K562 (cell line): ENCODE measurements around the gene TMEM208. TPM values are rescaled to one million over a fixed set of nuclear protein-coding genes. Genes with fewer than 3 reads are reported as not detected.

ENCODE experiments used
- CHD4 ChIP-seq: fragments of 200-600 bp; sonication (generic); IDR thresholded peaks from 3 replicates; pipeline ENCODE4 v1.6.1; 2012; ENCODE audit warnings: low read depth, mild to moderate bottlenecking, mixed read lengths, low read length, inconsistent platforms; ENCODE audit not compliant: insufficient read depth, insufficient replicate concordance, poor library complexity, severe bottlenecking
- DPF2 ChIP-seq: fragments of 450-650 bp; IDR thresholded peaks from 2 replicates; pipeline ENCODE4 v1.6.1; 2016
- ETV6 ChIP-seq, 3 experiments: fragments of 150-350 bp in 1 of 3; sonication (generic) in 1 of 3; formaldehyde crosslinking in 1 of 3; IDR thresholded peaks; 2 replicates each; pipeline versions ENCODE4 v1.6.1 to v1.8.0; 2014 to 2022; ENCODE audit warnings: borderline replicate concordance in 2 of 3, low read depth in 2 of 3, antibody characterized with exemption in 1 of 3, low read length in 1 of 3, mild to moderate bottlenecking in 1 of 3, missing genetic modification reagents in 1 of 3
- FOSL1 ChIP-seq: fragments of 200-800 bp; sonication (Bioruptor generic); conservative IDR thresholded peaks from 2 replicates; pipeline ENCODE4 v1.6.1; 2016; ENCODE audit warnings: missing genetic modification characterization, missing compliant biosample characterization
- FOXJ2 ChIP-seq: fragments of 200-800 bp; sonication (Bioruptor generic); IDR thresholded peaks from 2 replicates; pipeline ENCODE4 v1.6.1; 2016; ENCODE audit warnings: missing genetic modification characterization, missing compliant biosample characterization
- HIVEP1 ChIP-seq: fragments of 250-450 bp; sonication (Bioruptor Pico); IDR thresholded peaks from 2 replicates; pipeline ENCODE4 v1.4.0; 2020; ENCODE audit warnings: mild to moderate bottlenecking
- ILF3 ChIP-seq: fragments of 450-650 bp; IDR thresholded peaks from 2 replicates; pipeline ENCODE4 v1.6.1; 2018; ENCODE audit warnings: antibody characterized with exemption, mild to moderate bottlenecking, moderate library complexity, borderline replicate concordance
- KLF13 ChIP-seq: fragments of 450-650 bp; IDR thresholded peaks from 2 replicates; pipeline ENCODE4 v1.6.1; 2016; ENCODE audit warnings: missing genetic modification characterization, low read depth, mild to moderate bottlenecking, missing compliant biosample characterization, moderate library complexity, borderline replicate concordance
- LCOR ChIP-seq: sonication (generic); formaldehyde crosslinking; IDR thresholded peaks from 2 replicates; pipeline ENCODE4 v1.8.0; 2022; ENCODE audit warnings: mild to moderate bottlenecking, missing genetic modification reagents
- MAFF ChIP-seq: IDR thresholded peaks from 2 replicates; pipeline ENCODE4 v1.6.1; 2012; ENCODE audit warnings: low read length, improper control_type of control experiment
- MCM7 ChIP-seq, 2 experiments: fragments of 450-650 bp; IDR thresholded peaks; 2 replicates each; pipeline ENCODE4 v1.6.1; 2016 to 2018
- NCOA6 ChIP-seq: fragments of 450-650 bp; IDR thresholded peaks from 2 replicates; pipeline ENCODE4 v1.6.1; 2017; ENCODE audit warnings: mild to moderate bottlenecking
- STAT5B ChIP-seq: fragments of 250-450 bp; sonication (Bioruptor Pico); IDR thresholded peaks from 2 replicates; pipeline ENCODE4 v1.8.0; 2021; ENCODE audit warnings: mild to moderate bottlenecking, inconsistent platforms
- USF1 ChIP-seq: sonication (generic); formaldehyde crosslinking; IDR thresholded peaks from 2 replicates; pipeline ENCODE4 v1.9.0; 2022; ENCODE audit warnings: mild to moderate bottlenecking, missing genetic modification reagents
- XRCC5 ChIP-seq: fragments of 200-400 bp; formaldehyde crosslinking; IDR thresholded peaks from 2 replicates; pipeline ENCODE4 v1.6.1; 2017; ENCODE audit warnings: low read depth, mild to moderate bottlenecking, low read length
- ZBTB43 ChIP-seq: sonication (generic); formaldehyde crosslinking; IDR thresholded peaks from 2 replicates; pipeline ENCODE4 v1.8.0; 2023; ENCODE audit warnings: mild to moderate bottlenecking, missing genetic modification reagents
- ZBTB7A ChIP-seq: IDR thresholded peaks from 2 replicates; pipeline ENCODE4 v1.6.1; 2011; ENCODE audit warnings: low read depth, mild to moderate bottlenecking, low read length, moderate library complexity, borderline replicate concordance; ENCODE audit not compliant: control insufficient read depth
- ZFP30 ChIP-seq: fragments of 250-450 bp; sonication (Bioruptor Pico); IDR thresholded peaks from 2 replicates; pipeline ENCODE4 v1.8.0; 2022; ENCODE audit warnings: moderate library complexity, mild to moderate bottlenecking, inconsistent platforms, borderline replicate concordance
- ZKSCAN8 ChIP-seq: fragments of 200-800 bp; sonication (Bioruptor generic); IDR thresholded peaks from 2 replicates; pipeline ENCODE4 v1.6.1; 2016; ENCODE audit warnings: missing genetic modification characterization, missing compliant biosample characterization
- ZNF140 ChIP-seq: fragments of 250-450 bp; sonication (Bioruptor Pico); IDR thresholded peaks from 2 replicates; pipeline ENCODE4 v1.8.0; 2021; ENCODE audit warnings: moderate library complexity, mild to moderate bottlenecking, inconsistent platforms
- ZNF165 ChIP-seq: fragments of 250-450 bp; sonication (Bioruptor Pico); IDR thresholded peaks from 2 replicates; pipeline ENCODE4 v1.4.0; 2020; ENCODE audit warnings: borderline replicate concordance
- ZNF232 ChIP-seq: sonication (generic); formaldehyde crosslinking; IDR thresholded peaks from 2 replicates; pipeline ENCODE4 v1.8.0; 2022; ENCODE audit warnings: mild to moderate bottlenecking, missing genetic modification reagents
- ZNF347 ChIP-seq: fragments of 450-650 bp; formaldehyde crosslinking; IDR thresholded peaks from 2 replicates; pipeline ENCODE4 v1.4.0; 2020; ENCODE audit warnings: low read depth, mild to moderate bottlenecking, moderate library complexity
- ZNF449 ChIP-seq: fragments of 250-450 bp; sonication (Bioruptor Pico); IDR thresholded peaks from 2 replicates; pipeline ENCODE4 v1.8.0; 2022; ENCODE audit warnings: moderate library complexity, mild to moderate bottlenecking, inconsistent platforms
- ZNF766 ChIP-seq: fragments of 200-800 bp; sonication (Bioruptor generic); conservative IDR thresholded peaks from 2 replicates; pipeline ENCODE4 v1.6.1; 2016; ENCODE audit warnings: missing genetic modification characterization, missing compliant biosample characterization
- ZNF830 ChIP-seq: fragments of 250-450 bp; sonication (Bioruptor Pico); IDR thresholded peaks from 2 replicates; pipeline ENCODE4 v1.5.0; 2021; ENCODE audit warnings: mild to moderate bottlenecking
- ZSCAN32 ChIP-seq: fragments of 450-650 bp; formaldehyde crosslinking; IDR thresholded peaks from 2 replicates; pipeline ENCODE4 v1.4.0; 2020; ENCODE audit warnings: mild to moderate bottlenecking, moderate library complexity
- ZZZ3 ChIP-seq: fragments of 450-650 bp; IDR thresholded peaks from 2 replicates; pipeline ENCODE4 v1.6.1; 2016; ENCODE audit warnings: antibody characterized with exemption, mild to moderate bottlenecking, moderate library complexity
- polyA plus RNA-seq, 8 experiments: library from polyadenylated mRNA; depleted of rRNA in 4 of 8; stranded (reverse) in 5 of 8; unstranded in 3 of 8; fragments of >200 nt; fragmentation: Nextera tagmentation in 2 of 8; fragmentation: Illumina TruSeq in 1 of 8; extraction: Ambion mirVana in 2 of 8; extraction: Trizol in 1 of 8; gene quantifications; 2 replicates each; pipeline versions ENCODE4 v1.2.1 to v1.2.3, GENCODE V29; 2011 to 2014; ENCODE audit warnings: inconsistent platforms in 1 of 8, missing spikeins in 1 of 8
- total RNA-seq, 7 experiments: library from RNA; depleted of rRNA in 6 of 7; stranded (reverse); fragments of >200 nt in 6 of 7; fragmentation: Illumina TruSeq in 2 of 7; extraction: Trizol in 2 of 7; gene quantifications; 2 replicates each; pipeline versions ENCODE4 v1.2.1 to v1.2.3, GENCODE V29; 2011 to 2021; ENCODE audit warnings: low replicate concordance in 1 of 7

TMEM208 gene
- total and polyA plus RNA-seq, 9 of the 15 experiments (the other 6 are each of a cell fraction or from before 2014, with no cell fraction given): 31.8 to 239 (median 54.3) TPM

GRCh38 chr16:67268136-67268579 is 41.2 kb downstream of the TMEM208 start (continued):
- TF ChIP-seq ZNF449 (no peak), ZSCAN32 (CRISPR knock-in tag) (no peak), XRCC5 (0 out of 2 replicates have a peak, but pooled peaks have one; percentile 31), ZNF232 (CRISPR knock-in tag) (no peak), USF1 (CRISPR knock-in tag) (no peak), ZKSCAN8 (no peak), STAT5B (CRISPR knock-in tag) (no peak), FOXJ2 (0 out of 2 replicates have a peak, but pooled peaks have one; percentile 40), ZNF347 (CRISPR knock-in tag) (no peak), MCM7 (IDR thresholded peaks at IDR 0.05) (no peak), LCOR (no peak), ZFP30 (CRISPR knock-in tag) (no peak), FOSL1 (tag) (peak; percentile 97), MAFF (no peak), ZNF165 (CRISPR knock-in tag) (no peak), DPF2 (peak; percentile 99), ZBTB43 (CRISPR knock-in tag) (no peak), CHD4 (no peak), ZNF766 (CRISPR knock-in tag) (peak; percentile 89), ZNF830 (CRISPR knock-in tag) (no peak), NCOA6 (no peak), ZZZ3 (no peak), ZNF140 (CRISPR knock-in tag) (no peak), KLF13 (tag) (no peak), HIVEP1 (CRISPR knock-in tag) (no peak), ZBTB7A (no peak), ETV6 (IDR thresholded peaks at IDR 0.05; ENCODE audit: borderline replicate concordance in 1 of 2, low read depth in 2 of 2, low read length in 1 of 2) (no peak), ETV6 (CRISPR knock-in tag; IDR thresholded peaks at IDR 0.05; ENCODE audit: borderline replicate concordance) (no peak), ILF3 (no peak)
